A549 (cell line): Measurements from ENCODE around the gene LY6G5B. TPM values are rescaled to one million over a fixed set of nuclear protein-coding genes. Genes with fewer than 3 reads are reported as not detected.
A peak's percentile ranks its signal among the peaks of the same experiment; 100 is the strongest.

Experiments
- ATAC-seq, 2 experiments: fragments of 200-7000 bp in 1 of 2; fragments of >200 bp in 1 of 2; cut with Nextera tagmentation in 1 of 2; cut with Tn5 transposase in 1 of 2; 3 replicates each; pipeline versions ENCODE4 v1.8.0 to v1.9.1; 2018 to 2020; ENCODE audit warnings: mild to moderate bottlenecking in 1 of 2, moderate library complexity in 1 of 2
- CTCF ChIA-PET: fragments of 300-600 bp; sonication (Branson Sonifier 250); formaldehyde crosslinking; extraction: SDS; loops from one replicate; lab custom pipeline; 2021; ENCODE audit warnings: antibody characterized with exemption, inconsistent platforms; lab: Yijun Ruan, JAX
- POLR2A ChIA-PET: fragments of 350-600 bp; formaldehyde crosslinking; extraction: SDS; loops from one replicate; lab custom pipeline; 2021; ENCODE audit warnings: antibody characterized with exemption, inconsistent platforms; lab: Yijun Ruan, JAX
- DNase-seq, 2 experiments: peaks; one replicate each; pipeline versions ENCODE4 v3.0.0 to v3.0.0-alpha.2; 2011 to 2016; ENCODE audit warnings: low read depth in 1 of 2, low spot score in 1 of 2
- FAIRE-seq: peaks from 2 replicates; lab custom pipeline; 2011; peaks lifted over from hg19 to GRCh38; lab: Jason Lieb, UNC
- H3K27ac ChIP-seq, 2 experiments: fragments of >200 bp; sonication (Bioruptor Twin); formaldehyde crosslinking; 3 replicates each; pipeline ENCODE4 v1.5.1; 2016 to 2017
- H3K4me1 ChIP-seq: fragments of >200 bp; sonication (Bioruptor Twin); formaldehyde crosslinking; 3 replicates; pipeline ENCODE4 v1.6.1; 2016
- H3K4me2 ChIP-seq: fragments of >200 bp; sonication (Bioruptor Twin); formaldehyde crosslinking; 3 replicates; pipeline ENCODE4 v1.6.1; 2016
- H3K4me3 ChIP-seq: fragments of >200 bp; sonication (Bioruptor Twin); formaldehyde crosslinking; 3 replicates; pipeline ENCODE4 v1.5.1; 2016
- H3K9me3 ChIP-seq: fragments of >200 bp; sonication (Bioruptor Twin); formaldehyde crosslinking; 3 replicates; pipeline ENCODE4 v1.6.1; 2016
- CTCF ChIP-seq: fragments of >200 bp; sonication (Bioruptor Twin); formaldehyde crosslinking; IDR thresholded peaks from 3 replicates; pipeline ENCODE4 v1.5.1; 2016
- ELK1 ChIP-seq: fragments of 150-350 bp; IDR thresholded peaks from 2 replicates; pipeline ENCODE4 v1.6.1; 2014; ENCODE audit warnings: low read depth, mild to moderate bottlenecking, low read length
- FOSB ChIP-seq: fragments of 250-450 bp; sonication (Bioruptor Pico); IDR thresholded peaks from 2 replicates; pipeline ENCODE4 v1.5.0; 2020; ENCODE audit warnings: mild to moderate bottlenecking, moderate library complexity
- FOSL2 ChIP-seq, 2 experiments: fragments of 450-650 bp in 1 of 2; fragments of >200 bp in 1 of 2; sonication (Bioruptor Twin) in 1 of 2; formaldehyde crosslinking; IDR thresholded peaks; 2 replicates each; pipeline versions ENCODE4 v1.5.0 to v1.6.1; 2016 to 2020; ENCODE audit warnings: mild to moderate bottlenecking in 1 of 2, moderate library complexity in 1 of 2
- HEYL ChIP-seq: fragments of 250-450 bp; sonication (Bioruptor Pico); IDR thresholded peaks from 2 replicates; pipeline ENCODE4 v1.8.0; 2021; ENCODE audit warnings: mild to moderate bottlenecking, moderate library complexity
- HOXA7 ChIP-seq: fragments of 250-450 bp; sonication (Bioruptor Pico); IDR thresholded peaks from 2 replicates; pipeline ENCODE4 v1.5.0; 2020; ENCODE audit warnings: mild to moderate bottlenecking, moderate library complexity
- KDM5A ChIP-seq: fragments of 200-600 bp; sonication (generic); IDR thresholded peaks from 2 replicates; pipeline ENCODE4 v1.6.1; 2016; ENCODE audit warnings: antibody characterized with exemption, mild to moderate bottlenecking
- MAFK ChIP-seq: fragments of 450-650 bp; IDR thresholded peaks from 2 replicates; pipeline ENCODE4 v1.6.1; 2014; ENCODE audit not compliant: partially characterized antibody
- MYC ChIP-seq: IDR thresholded peaks from 2 replicates; pipeline ENCODE4 v1.6.1; 2012; ENCODE audit warnings: mild to moderate bottlenecking, inconsistent platforms, low read length, improper control_type of control experiment, borderline replicate concordance
- NR3C1 ChIP-seq: fragments of >200 bp; sonication (Bioruptor Twin); formaldehyde crosslinking; IDR thresholded peaks from 3 replicates; pipeline ENCODE4 v1.6.1; 2017
- PBX3 ChIP-seq: IDR thresholded peaks from 2 replicates; pipeline ENCODE4 v1.6.1; 2012
- RAD21 ChIP-seq, 2 experiments: fragments of >200 bp in 1 of 2; sonication (Bioruptor Twin) in 1 of 2; formaldehyde crosslinking in 1 of 2; IDR thresholded peaks in 1 of 2; conservative IDR thresholded peaks in 1 of 2; 2 replicates in 1 of 2; 3 replicates in 1 of 2; pipeline ENCODE4 v1.6.1; 2012 to 2018; ENCODE audit warnings: inconsistent platforms in 1 of 2
- RFX5 ChIP-seq: fragments of 450-650 bp; IDR thresholded peaks from 2 replicates; pipeline ENCODE4 v1.7.1; 2014; ENCODE audit warnings: antibody characterized with exemption, mild to moderate bottlenecking, moderate library complexity
- ZNF302 ChIP-seq: fragments of 250-450 bp; sonication (Bioruptor Pico); IDR thresholded peaks from 2 replicates; pipeline ENCODE4 v1.9.0; 2021; ENCODE audit warnings: inconsistent platforms, mild to moderate bottlenecking, moderate library complexity
- WGBS: methylation state at CpG from one replicate; pipeline ENCODE4 v1.1.6; 2017; ENCODE audit errors: missing lambda C conversion rate; 5-methylcytosine and 5-hydroxymethylcytosine counted together
- polyA plus RNA-seq, 4 experiments: library from polyadenylated mRNA; depleted of rRNA in 3 of 4; stranded (reverse); fragments of >200 nt; fragmentation: RNase III in 1 of 4; extraction: RNeasy Plus Mini Kit Qiagen cat#74134 plus additional on column Dnase treatment in 1 of 4; gene quantifications; 2 replicates in 3 of 4; 3 replicates in 1 of 4; pipeline ENCODE4 v1.2.3, GENCODE V29; 2011 to 2017

Gene LY6G5B
- polyA plus RNA-seq, 2 of the 4 experiments (the other 2 are of a cell fraction), result 5.9 to 9.9 TPM

- FAIRE-seq (no peak), ATAC-seq (peak; percentile 47 to 62; a peak in 5 of 6 replicates), DNase-seq (no peak)
- peaks cover 8% of the 10 kb centered on the region; the same call in 1 of the 3 replicates for H3K4me1 ChIP-seq
- H3K4me2 ChIP-seq, result peak overlapping the region; percentile 59
- H3K4me3 ChIP-seq, result peak overlapping the region; percentile 22; the same call in 2 of the 3 replicates
- TF ChIP-seq ELK1 (no peak), MYC (no peak), RFX5 (no peak), FOSB (CRISPR knock-in tag) (no peak), RAD21 (conservative IDR thresholded peaks at IDR 0.05 in 1 of 2, IDR thresholded peaks at IDR 0.05 in 1 of 2) (no peak), CTCF (no peak), FOSL2 (IDR thresholded peaks at IDR 0.05) (no peak), FOSL2 (CRISPR knock-in tag; IDR thresholded peaks at IDR 0.05) (no peak), ZNF302 (CRISPR knock-in tag) (no peak)
- H3K9me3 ChIP-seq, result no peaks in the 10 kb centered on the region
- H3K27ac ChIP-seq, result peak overlapping the region in 1 of 2 experiments; percentile 78; a peak in 3 of 6 replicates
- ChIA-PET CTCF (interaction anchor here (0.6 to 4.7 kb wide), 17 partner anchors 9 to 1372 kb away, joined by 3 to 26 read pairs (median 4); partner anchors contain the start of genes DDAH2 and SKIC2), POLR2A (interaction anchor here (0.7 to 1.0 kb wide), 2 partner anchors 134 to 149 kb away, joined by 3 to 7 read pairs; partner anchors contain the start of genes HSPA1A and HSPA1L)
- 55% methylated on average over 28 of the region's 40 CpGs for WGBS
Measured at GRCh38 chr6:31681135-31681671, 11.4 kb downstream of the LY6G5B start.

- H3K4me1 ChIP-seq, result no peaks in the 10 kb centered on the region
- whole genome bisulfite sequencing, result 90% methylated on average over 13 of the region's 13 CpGs
- FAIRE-seq (no peak), DNase-seq (no peak), ATAC-seq (no peak)
- CTCF ChIA-PET, result interaction anchor here (0.9 to 4.7 kb wide), 3 partner anchors 39 to 147 kb away, joined by 3 to 26 read pairs (median 3); partner anchors contain the start of genes DDAH2 and MPIG6B
- H3K27ac ChIP-seq, result no peak overlapping the region
- no peak overlapping the region for H3K4me3 ChIP-seq
- H3K4me2 ChIP-seq, result no peak overlapping the region
- POLR2A ChIA-PET, result no interaction called here
- no peaks in the 10 kb centered on the region for H3K9me3 ChIP-seq
- no peak for TF ChIP-seq MYC
- no peak for TF ChIP-seq PBX3
Measured at GRCh38 chr6:31683591-31683990, 13.8 kb downstream of the LY6G5B start.

GRCh38 chr6:31686483-31686882 lies 16.7 kb downstream of the LY6G5B start:
- no peak overlapping the region for H3K4me3 ChIP-seq
- H3K9me3 ChIP-seq, result no peaks in the 10 kb centered on the region
- DNase-seq (no peak), ATAC-seq (no peak), FAIRE-seq (no peak)
- WGBS, result 91% methylated on average over 5 of the region's 5 CpGs
- ChIA-PET POLR2A (interaction anchor here (1.0 kb wide), 1 partner anchor 141 kb away, joined by 3 read pairs; the partner anchor contains the start of gene HSPA1B), CTCF (interaction anchor here (1.1 to 2.1 kb wide), 3 partner anchors 84 to 152 kb away, joined by 3 to 7 read pairs (median 6); no protein-coding TSS in a partner anchor)
- no peak overlapping the region for H3K4me2 ChIP-seq
- H3K4me1 ChIP-seq, result no peaks in the 10 kb centered on the region; the same call in 2 of the 3 replicates
- no peak for TF ChIP-seq NR3C1
- TF ChIP-seq ELK1, result no peak
- no peak for TF ChIP-seq MAFK
- TF ChIP-seq KDM5A, result no peak
- no peak for TF ChIP-seq HOXA7 (CRISPR knock-in tag)
- TF ChIP-seq HEYL, result no peak
- H3K27ac ChIP-seq, result no peak overlapping the region
